GM12878 (cell line): ENCODE measurements around the gene ZNF804B.

Experiments
- CTCF ChIP-seq, 3 experiments: IDR thresholded peaks in 2 of 3; conservative IDR thresholded peaks in 1 of 3; 2 replicates each; pipeline ENCODE4 v1.5.1; 2011; ENCODE audit warnings: low read depth in 3 of 3, low read length in 3 of 3, mild to moderate bottlenecking in 3 of 3, control low read depth in 2 of 3, moderate library complexity in 2 of 3, inconsistent platforms in 1 of 3, mixed read lengths in 1 of 3; ENCODE audit not compliant: control insufficient read depth in 2 of 3, insufficient read depth in 1 of 3; ENCODE audit errors: extremely low read depth in 1 of 3
- ELK1 ChIP-seq: IDR thresholded peaks from 2 replicates; pipeline ENCODE4 v1.6.1; 2012; ENCODE audit warnings: low read depth, low read length, improper control_type of control experiment
- EP300 ChIP-seq, 2 experiments: fragments of 150-350 bp in 1 of 2; IDR thresholded peaks; 2 replicates each; pipeline ENCODE4 v1.6.1; 2011 to 2012; ENCODE audit warnings: low read depth in 2 of 2, low read length in 2 of 2, borderline replicate concordance in 1 of 2, improper control_type of control experiment in 1 of 2, inconsistent platforms in 1 of 2; ENCODE audit not compliant: control insufficient read depth in 1 of 2
- EZH2 ChIP-seq: IDR thresholded peaks from 2 replicates; pipeline ENCODE4 v1.6.1; 2012; ENCODE audit warnings: low read depth, mild to moderate bottlenecking, control low read depth, inconsistent platforms, low read length, borderline replicate concordance; ENCODE audit not compliant: control insufficient read depth
- FOS ChIP-seq: IDR thresholded peaks from 3 replicates; pipeline ENCODE4 v1.6.1; 2011; ENCODE audit warnings: borderline replicate concordance; ENCODE audit not compliant: insufficient read length; ENCODE audit errors: extremely low read depth
- NR2C2 ChIP-seq: IDR thresholded peaks from 2 replicates; pipeline ENCODE4 v1.6.1; 2011; ENCODE audit warnings: borderline replicate concordance, low read depth; ENCODE audit not compliant: control insufficient read depth, insufficient read length
- POLR2A ChIP-seq: IDR thresholded peaks from 2 replicates; pipeline ENCODE4 v1.6.1; 2011; ENCODE audit warnings: low read depth, mild to moderate bottlenecking, low read length
- POLR2AphosphoS2 ChIP-seq: IDR thresholded peaks from 2 replicates; pipeline ENCODE4 v1.6.1; 2011; ENCODE audit warnings: low read depth, mild to moderate bottlenecking, low read length, improper control_type of control experiment, moderate library complexity
- RAD21 ChIP-seq: IDR thresholded peaks from 2 replicates; pipeline ENCODE4 v1.6.1; 2011; ENCODE audit warnings: mild to moderate bottlenecking, low read depth, low read length, moderate library complexity; ENCODE audit not compliant: insufficient read depth
- ZNF207 ChIP-seq: fragments of 450-650 bp; IDR thresholded peaks from 2 replicates; pipeline ENCODE4 v1.6.1; 2014; ENCODE audit warnings: antibody characterized with exemption, mild to moderate bottlenecking, borderline replicate concordance
- ZNF384 ChIP-seq: IDR thresholded peaks from 2 replicates; pipeline ENCODE4 v1.6.1; 2012; ENCODE audit warnings: low read depth, mild to moderate bottlenecking, low read length, improper control_type of control experiment, borderline replicate concordance

- TF ChIP-seq POLR2A = no peak
- no peak for TF ChIP-seq NR2C2
- TF ChIP-seq CTCF (IDR thresholded peaks at IDR 0.05 in 2 of 3, conservative IDR thresholded peaks at IDR 0.05 in 1 of 3; ENCODE audit: control insufficient read depth in 2 of 3, extremely low read depth in 1 of 3, insufficient read depth in 1 of 3, low read depth in 3 of 3, low read length in 3 of 3) = no peak
- no peak for TF ChIP-seq POLR2AphosphoS2
- no peak for TF ChIP-seq ELK1
- TF ChIP-seq RAD21 = no peak
- no peak for TF ChIP-seq ZNF207
- no peak for TF ChIP-seq FOS
- TF ChIP-seq ZNF384 = no peak
- TF ChIP-seq EP300 (IDR thresholded peaks at IDR 0.05; ENCODE audit: borderline replicate concordance in 1 of 2, control insufficient read depth in 1 of 2, low read depth in 2 of 2, low read length in 2 of 2) = no peak
- no peak for TF ChIP-seq EZH2
These were observed 262.2 kb downstream of the ZNF804B start for GRCh38 chr7:89021741-89022140.
